Right lobe of liver (tissue), 4 donors: ENCODE data around the gene COL24A1.

Experiments
- CTCF ChIP-seq, 4 donors: fragments of 200-600 bp in 3 of 4; fragments of 450-650 bp in 1 of 4; IDR thresholded peaks; one replicate each; pipeline versions ENCODE4 v1.5.1 to v1.8.0; 2016 to 2022; ENCODE audit warnings: antibody characterized with exemption in 4 of 4, mild to moderate bottlenecking in 2 of 4
- POLR2A ChIP-seq: fragments of 450-650 bp; IDR thresholded peaks from one replicate; pipeline ENCODE4 v1.6.1; 2017; ENCODE audit warnings: antibody characterized with exemption, mild to moderate bottlenecking
- donor health status: DM: no; HTN: no; CAD: no.
- donor health status: DM: no; HTN: no; CAD: no.
- donor health status: DM: no; HTN: yes; CAD: no.

GRCh38 chr1:85936057-85936456 lies 220.5 kb downstream of the COL24A1 start:
- TF ChIP-seq POLR2A (no peak), CTCF (IDR thresholded peaks at IDR 0.05) (no peak)
